Neural progenitor cell (in vitro differentiated cells): ENCODE measurements around the gene CNN2. TPM values are rescaled to one million over a fixed set of nuclear protein-coding genes. Genes with fewer than 3 reads are reported as not detected.
A peak's percentile ranks its signal among the peaks of the same experiment; 100 is the strongest.

Experiments used
- DNase-seq: peaks from one replicate; pipeline ENCODE4 v3.0.0-alpha.2; 2016; ENCODE audit warnings: low spot score
- H2AFZ ChIP-seq: fragments of 200-600 bp; sonication (generic); replicated peaks from 2 replicates; pipeline ENCODE4 v1.6.1; 2016; ENCODE audit warnings: antibody characterized with exemption
- H3F3A ChIP-seq: fragments of 200-600 bp; sonication (generic); 2 replicates; pipeline ENCODE4 v1.6.1; 2016; ENCODE audit warnings: antibody characterized with exemption, low read depth
- H3K27ac ChIP-seq: fragments of 200-600 bp; sonication (generic); 2 replicates; pipeline ENCODE4 v1.5.1; 2016; ENCODE audit warnings: mild to moderate bottlenecking
- H3K27me3 ChIP-seq: fragments of 200-600 bp; sonication (generic); 2 replicates; pipeline ENCODE4 v1.6.1; 2016; ENCODE audit warnings: mild to moderate bottlenecking, moderate library complexity
- H3K36me3 ChIP-seq: fragments of 200-600 bp; sonication (generic); 2 replicates; pipeline ENCODE4 v1.5.1; 2016
- H3K4me1 ChIP-seq: fragments of 200-600 bp; sonication (generic); 2 replicates; pipeline ENCODE4 v1.6.1; 2016; ENCODE audit warnings: mixed run types
- H3K4me2 ChIP-seq: fragments of 200-600 bp; sonication (generic); 2 replicates; pipeline ENCODE4 v1.6.1; 2016
- H3K4me3 ChIP-seq: fragments of 200-600 bp; sonication (generic); 2 replicates; pipeline ENCODE4 v1.5.1; 2016
- H3K79me2 ChIP-seq: fragments of 200-600 bp; sonication (generic); 2 replicates; pipeline ENCODE4 v1.6.1; 2016; ENCODE audit warnings: low read depth
- H3K9ac ChIP-seq: fragments of 200-600 bp; sonication (generic); 2 replicates; pipeline ENCODE4 v1.6.1; 2016
- H3K9me3 ChIP-seq: fragments of 200-600 bp; sonication (generic); 2 replicates; pipeline ENCODE4 v1.5.1; 2016; ENCODE audit warnings: low read depth
- H4K20me1 ChIP-seq: fragments of 200-600 bp; sonication (generic); 2 replicates; pipeline ENCODE4 v1.6.1; 2016; ENCODE audit warnings: low read depth
- H3K27ac Mint-ChIP-seq: 3 replicates; pipeline ENCODE4 v1.8.0; 2021; ENCODE audit warnings: mixed read lengths
- H3K27me3 Mint-ChIP-seq: 2 replicates; pipeline ENCODE4 v1.8.0; 2022; ENCODE audit warnings: low read depth, mild to moderate bottlenecking, inconsistent platforms, moderate library complexity, mixed read lengths; ENCODE audit not compliant: insufficient read depth
- H3K36me3 Mint-ChIP-seq: 3 replicates; pipeline ENCODE4 v1.8.0; 2021; ENCODE audit warnings: mixed read lengths
- H3K4me1 Mint-ChIP-seq: 3 replicates; pipeline ENCODE4 v1.8.0; 2021; ENCODE audit warnings: mixed read lengths
- H3K4me3 Mint-ChIP-seq: 3 replicates; pipeline ENCODE4 v1.8.0; 2021; ENCODE audit warnings: mild to moderate bottlenecking, moderate library complexity, mixed read lengths
- H3K9me3 Mint-ChIP-seq: 3 replicates; pipeline ENCODE4 v1.8.0; 2020; ENCODE audit warnings: mixed read lengths
- CTCF ChIP-seq: fragments of 200-600 bp; sonication (generic); IDR thresholded peaks from 2 replicates; pipeline ENCODE4 v1.5.1; 2017; ENCODE audit warnings: antibody characterized with exemption, mild to moderate bottlenecking
- EZH2 ChIP-seq: fragments of 200-600 bp; sonication (generic); IDR thresholded peaks from 2 replicates; pipeline ENCODE4 v1.6.1; 2017; ENCODE audit warnings: antibody characterized with exemption, mild to moderate bottlenecking, moderate library complexity
- EZH2phosphoT487 ChIP-seq: fragments of 200-600 bp; sonication (generic); IDR thresholded peaks from 2 replicates; pipeline ENCODE4 v1.6.1; 2017; ENCODE audit warnings: antibody characterized with exemption
- total RNA-seq: library from RNA; depleted of rRNA; stranded (reverse); fragments of >200 nt; gene quantifications from 2 replicates; pipeline ENCODE4 v1.2.3, GENCODE V29; 2015; ENCODE audit warnings: low replicate concordance

CNN2 gene
- total RNA-seq, 1 donor from 2014 or later: 131 TPM

- peaks cover 29% of the 10 kb centered on the region for H3F3A ChIP-seq
- H3K4me3 Mint-ChIP-seq: no peak overlapping the region
- H3K36me3 Mint-ChIP-seq: peaks cover 17% of the 10 kb centered on the region
- H4K20me1 ChIP-seq: peaks cover 68% of the 10 kb centered on the region
- no peaks in the 10 kb centered on the region for H3K9me3 Mint-ChIP-seq
- TF ChIP-seq CTCF: no peak
- H3K27ac ChIP-seq: no peak overlapping the region
- peaks cover 3% of the 10 kb centered on the region for H3K4me1 Mint-ChIP-seq
- peaks cover 47% of the 10 kb centered on the region for H3K79me2 ChIP-seq
- H2AFZ ChIP-seq: no peak overlapping the region
- no peak overlapping the region for H3K27ac Mint-ChIP-seq
- H3K4me2 ChIP-seq: no peak overlapping the region
- DNase-seq: no peak
- no peaks in the 10 kb centered on the region for H3K9me3 ChIP-seq
- H3K4me1 ChIP-seq: no peaks in the 10 kb centered on the region
- no peak overlapping the region for H3K9ac ChIP-seq
- peaks cover 3% of the 10 kb centered on the region for H3K36me3 ChIP-seq
- peaks cover 2% of the 10 kb centered on the region for H3K27me3 Mint-ChIP-seq
- H3K27me3 ChIP-seq: no peaks in the 10 kb centered on the region
- H3K4me3 ChIP-seq: no peak overlapping the region
Observed at GRCh38 chr19:1032264-1032867, 6.0 kb downstream of the CNN2 start.

- peaks cover 4% of the 10 kb centered on the region for H3K4me1 ChIP-seq
- H3K9ac ChIP-seq: no peak overlapping the region
- TF ChIP-seq EZH2phosphoT487 (no peak), CTCF (peak; percentile 26)
- no peaks in the 10 kb centered on the region for H3K9me3 ChIP-seq
- H3K4me1 Mint-ChIP-seq: peaks cover 17% of the 10 kb centered on the region
- H3K27ac ChIP-seq: no peak overlapping the region
- peaks cover 10% of the 10 kb centered on the region for H3K79me2 ChIP-seq
- H2AFZ ChIP-seq: no peak overlapping the region
- H3K9me3 Mint-ChIP-seq: no peaks in the 10 kb centered on the region
- H3K27ac Mint-ChIP-seq: no peak overlapping the region
- H3K27me3 Mint-ChIP-seq: peaks cover 8% of the 10 kb centered on the region
- no peaks in the 10 kb centered on the region for H3K27me3 ChIP-seq
- no peak overlapping the region for H3K4me2 ChIP-seq
- H3K4me3 Mint-ChIP-seq: no peak overlapping the region
- no peak overlapping the region for H3K4me3 ChIP-seq
- H3K36me3 Mint-ChIP-seq: peaks cover 21% of the 10 kb centered on the region
- peaks cover 47% of the 10 kb centered on the region for H3F3A ChIP-seq
- H3K36me3 ChIP-seq: peaks cover 3% of the 10 kb centered on the region
- H4K20me1 ChIP-seq: peaks cover 56% of the 10 kb centered on the region
- DNase-seq: peak; percentile 44
Observed at GRCh38 chr19:1035998-1036621, 9.7 kb downstream of the CNN2 start.

GRCh38 chr19:1037621-1038064 is 11.2 kb downstream of the CNN2 start:
- H3K27me3 ChIP-seq: no peaks in the 10 kb centered on the region
- H3K4me3 ChIP-seq: no peak overlapping the region
- Mint-ChIP-seq H3K36me3 (peaks cover 14% of the 10 kb centered on the region), H3K27ac (no peak overlapping the region), H3K27me3 (peaks cover 8% of the 10 kb centered on the region), H3K4me3 (no peak overlapping the region), H3K4me1 (peaks cover 25% of the 10 kb centered on the region), H3K9me3 (no peaks in the 10 kb centered on the region)
- H3K79me2 ChIP-seq: peaks cover 5% of the 10 kb centered on the region
- no peaks in the 10 kb centered on the region for H3K9me3 ChIP-seq
- peaks cover 56% of the 10 kb centered on the region for H4K20me1 ChIP-seq
- H2AFZ ChIP-seq: no peak overlapping the region
- peaks cover 3% of the 10 kb centered on the region for H3K36me3 ChIP-seq
- H3K27ac ChIP-seq: no peak overlapping the region
- no peak for DNase-seq
- peaks cover 8% of the 10 kb centered on the region for H3K4me1 ChIP-seq
- TF ChIP-seq EZH2phosphoT487: no peak
- TF ChIP-seq EZH2: no peak
- no peak for TF ChIP-seq CTCF
- no peak overlapping the region for H3K4me2 ChIP-seq
- peaks cover 44% of the 10 kb centered on the region for H3F3A ChIP-seq
- H3K9ac ChIP-seq: no peak overlapping the region
